Keratinocyte (primary cell): ENCODE results near the gene NCS1.

ENCODE experiments used
- EZH2 ChIP-seq: IDR thresholded peaks from one replicate; pipeline ENCODE4 v1.6.1; 2012; ENCODE audit warnings: inconsistent platforms, mild to moderate bottlenecking, low read length, moderate library complexity
- TF ChIP-seq, protein P1 (sequence below), 3 experiments: IDR thresholded peaks in 1 of 3; conservative IDR thresholded peaks in 1 of 3; optimal IDR thresholded peaks in 1 of 3; 2 replicates in 2 of 3; 3 replicates in 1 of 3; pipeline versions ENCODE3 to v1.5.1; 2011; ENCODE audit warnings: low read length in 3 of 3, mild to moderate bottlenecking in 3 of 3, moderate library complexity in 2 of 3, control low read depth in 1 of 3, inconsistent platforms in 1 of 3; ENCODE audit not compliant: insufficient read depth in 2 of 3; ENCODE audit errors: extremely low read depth in 1 of 3

GRCh38 chr9:130150779-130151382 lies 21.3 kb upstream of the NCS1 start:
- TF ChIP-seq, protein P1, sequence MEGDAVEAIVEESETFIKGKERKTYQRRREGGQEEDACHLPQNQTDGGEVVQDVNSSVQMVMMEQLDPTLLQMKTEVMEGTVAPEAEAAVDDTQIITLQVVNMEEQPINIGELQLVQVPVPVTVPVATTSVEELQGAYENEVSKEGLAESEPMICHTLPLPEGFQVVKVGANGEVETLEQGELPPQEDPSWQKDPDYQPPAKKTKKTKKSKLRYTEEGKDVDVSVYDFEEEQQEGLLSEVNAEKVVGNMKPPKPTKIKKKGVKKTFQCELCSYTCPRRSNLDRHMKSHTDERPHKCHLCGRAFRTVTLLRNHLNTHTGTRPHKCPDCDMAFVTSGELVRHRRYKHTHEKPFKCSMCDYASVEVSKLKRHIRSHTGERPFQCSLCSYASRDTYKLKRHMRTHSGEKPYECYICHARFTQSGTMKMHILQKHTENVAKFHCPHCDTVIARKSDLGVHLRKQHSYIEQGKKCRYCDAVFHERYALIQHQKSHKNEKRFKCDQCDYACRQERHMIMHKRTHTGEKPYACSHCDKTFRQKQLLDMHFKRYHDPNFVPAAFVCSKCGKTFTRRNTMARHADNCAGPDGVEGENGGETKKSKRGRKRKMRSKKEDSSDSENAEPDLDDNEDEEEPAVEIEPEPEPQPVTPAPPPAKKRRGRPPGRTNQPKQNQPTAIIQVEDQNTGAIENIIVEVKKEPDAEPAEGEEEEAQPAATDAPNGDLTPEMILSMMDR (optimal IDR thresholded peaks at IDR 0.05 in 1 of 3, IDR thresholded peaks at IDR 0.05 in 1 of 3, conservative IDR thresholded peaks at IDR 0.05 in 1 of 3; ENCODE audit: extremely low read depth in 1 of 3, insufficient read depth in 2 of 3, low read length in 3 of 3) = no peak
- TF ChIP-seq EZH2 = no peak
